H1 (cell line): ENCODE measurements around the gene NOS2. TPM values are rescaled to one million over a fixed set of nuclear protein-coding genes. Genes with fewer than 3 reads are reported as not detected.

ENCODE experiments used
- CTCF ChIA-PET: fragments of 300-600 bp; sonication (Branson Sonifier 250); formaldehyde crosslinking; loops from one replicate; lab custom pipeline; 2021; ENCODE audit not compliant: partially characterized antibody; lab: Charles Lee
- POLR2A ChIA-PET: fragments of 300-600 bp; sonication (Branson Sonifier 250); formaldehyde crosslinking; loops from one replicate; lab custom pipeline; 2021; ENCODE audit warnings: inconsistent platforms; ENCODE audit not compliant: partially characterized antibody; lab: Charles Lee
- DNase-seq, 2 experiments: peaks; one replicate each; pipeline versions ENCODE4 v3.0.0 to v3.0.0-alpha.2; 2010 to 2022; ENCODE audit warnings: low spot score in 2 of 2, low read depth in 1 of 2, mixed read lengths in 1 of 2
- FAIRE-seq: peaks from 2 replicates; lab custom pipeline; 2011; peaks lifted over from hg19 to GRCh38; lab: Jason Lieb, UNC
- H2AFZ ChIP-seq: 2 replicates; pipeline ENCODE4 v1.8.1; 2012; ENCODE audit warnings: low read length, inconsistent platforms
- H2AK5ac ChIP-seq: 2 replicates; pipeline ENCODE4 v1.6.1; 2013; ENCODE audit warnings: low read depth, low read length
- H2BK120ac ChIP-seq: replicated peaks from 2 replicates; pipeline ENCODE3; 2013; ENCODE audit warnings: low read depth, low read length, inconsistent platforms
- H2BK12ac ChIP-seq: 2 replicates; pipeline ENCODE4 v1.6.1; 2013; ENCODE audit warnings: low read depth, low read length
- H2BK15ac ChIP-seq: 2 replicates; pipeline ENCODE4 v1.6.1; 2013; ENCODE audit warnings: low read length
- H2BK20ac ChIP-seq: 2 replicates; pipeline ENCODE4 v1.6.1; 2013; ENCODE audit warnings: low read length
- H2BK5ac ChIP-seq: 2 replicates; pipeline ENCODE4 v1.6.1; 2013; ENCODE audit warnings: low read depth, low read length
- H3K14ac ChIP-seq: 2 replicates; pipeline ENCODE4 v1.6.1; 2013; ENCODE audit warnings: inconsistent platforms; ENCODE audit not compliant: insufficient read length
- H3K18ac ChIP-seq: 2 replicates; pipeline ENCODE4 v1.6.1; 2013; ENCODE audit warnings: low read length; ENCODE audit errors: extremely low read depth
- H3K23ac ChIP-seq: 2 replicates; pipeline ENCODE4 v1.6.1; 2013; ENCODE audit warnings: inconsistent platforms; ENCODE audit not compliant: insufficient read length
- H3K23me2 ChIP-seq: 2 replicates; pipeline ENCODE4 v1.6.1; 2013; ENCODE audit warnings: low read depth, low read length
- H3K27ac ChIP-seq: 2 replicates; pipeline ENCODE4 v1.6.1; 2011; ENCODE audit warnings: low read depth, low read length, inconsistent platforms
- H3K27me3 ChIP-seq, 4 experiments: replicated peaks in 1 of 4; 1 replicate in 1 of 4; 2 replicates in 3 of 4; pipeline versions ENCODE4 v1.6.1 to v1.8.1; 2011 to 2013; ENCODE audit warnings: low read length in 3 of 4, mild to moderate bottlenecking in 3 of 4, inconsistent platforms in 2 of 4, mixed read lengths in 2 of 4, moderate library complexity in 1 of 4; ENCODE audit not compliant: control insufficient read depth in 3 of 4, insufficient read depth in 3 of 4; ENCODE audit errors: extremely low read depth in 1 of 4
- H3K36me3 ChIP-seq, 4 experiments: 2 replicates each; pipeline versions ENCODE4 v1.6.1 to v1.8.1; 2011 to 2013; ENCODE audit warnings: mild to moderate bottlenecking in 4 of 4, low read length in 3 of 4, moderate library complexity in 2 of 4, control low read depth in 1 of 4, inconsistent platforms in 1 of 4; ENCODE audit not compliant: insufficient read depth in 4 of 4, control insufficient read depth in 2 of 4
- H3K4ac ChIP-seq: replicated peaks from 2 replicates; pipeline ENCODE3; 2013; ENCODE audit warnings: low read length, low read depth, mixed read lengths, inconsistent platforms; ENCODE audit not compliant: insufficient read length
- H3K4me1 ChIP-seq, 4 experiments: replicated peaks in 1 of 4; 1 replicate in 1 of 4; 2 replicates in 3 of 4; pipeline versions ENCODE4 v1.6.1 to v1.8.1; 2011 to 2013; ENCODE audit warnings: low read length in 3 of 4, inconsistent platforms in 2 of 4, mixed read lengths in 1 of 4; ENCODE audit not compliant: insufficient read depth in 4 of 4, control insufficient read depth in 3 of 4
- H3K4me2 ChIP-seq, 2 experiments: 2 replicates each; pipeline versions ENCODE4 v1.6.1 to v1.8.1; 2011 to 2013; ENCODE audit warnings: low read depth in 2 of 2, low read length in 2 of 2, control low read depth in 1 of 2, inconsistent platforms in 1 of 2, mild to moderate bottlenecking in 1 of 2; ENCODE audit not compliant: insufficient read depth in 1 of 2
- H3K4me3 ChIP-seq, 4 experiments: fragments of 200-600, 300-600 bp in 1 of 4; sonication (generic), shearing (Covaris generic), sonication (Bioruptor Twin) in 1 of 4; 2 replicates each; pipeline versions ENCODE4 v1.5.1 to v1.8.1; 2011 to 2016; ENCODE audit warnings: low read length in 4 of 4, low read depth in 3 of 4, control low read depth in 2 of 4, inconsistent platforms in 2 of 4, mild to moderate bottlenecking in 2 of 4, mixed read lengths in 1 of 4, moderate library complexity in 1 of 4; ENCODE audit not compliant: insufficient read depth in 2 of 4; ENCODE audit errors: extremely low read depth in 1 of 4
- H3K56ac ChIP-seq: replicated peaks from 2 replicates; pipeline ENCODE3; 2013; ENCODE audit warnings: low read depth, mild to moderate bottlenecking, mixed read lengths, low read length, inconsistent platforms; ENCODE audit not compliant: insufficient read length
- H3K79me1 ChIP-seq: 2 replicates; pipeline ENCODE4 v1.6.1; 2013; ENCODE audit warnings: low read depth, low read length, control low read depth
- H3K79me2 ChIP-seq, 2 experiments: 2 replicates each; pipeline versions ENCODE4 v1.6.1 to v1.8.1; 2012 to 2013; ENCODE audit warnings: low read length in 2 of 2, mild to moderate bottlenecking in 2 of 2, inconsistent platforms in 1 of 2; ENCODE audit not compliant: insufficient read depth in 2 of 2, control insufficient read depth in 1 of 2
- H3K9ac ChIP-seq, 4 experiments: replicated peaks in 1 of 4; 1 replicate in 1 of 4; 2 replicates in 3 of 4; pipeline versions ENCODE4 v1.6.1 to v1.8.1; 2011 to 2013; ENCODE audit warnings: low read depth in 3 of 4, low read length in 3 of 4, control low read depth in 2 of 4, mild to moderate bottlenecking in 2 of 4, moderate library complexity in 2 of 4, inconsistent platforms in 1 of 4; ENCODE audit errors: extremely low read depth in 1 of 4
- H3K9me3 ChIP-seq, 2 experiments: 2 replicates each; pipeline versions ENCODE4 v1.6.1 to v1.8.1; 2012 to 2013; ENCODE audit warnings: mild to moderate bottlenecking in 2 of 2, moderate library complexity in 2 of 2, control low read depth in 1 of 2, inconsistent platforms in 1 of 2, low read depth in 1 of 2, low read length in 1 of 2, mixed read lengths in 1 of 2; ENCODE audit not compliant: insufficient read depth in 2 of 2
- H4K20me1 ChIP-seq, 2 experiments: replicated peaks in 1 of 2; 2 replicates each; pipeline versions ENCODE3 to v1.8.1; 2011 to 2013; ENCODE audit warnings: inconsistent platforms in 2 of 2, low read length in 2 of 2, mild to moderate bottlenecking in 1 of 2; ENCODE audit not compliant: insufficient read depth in 2 of 2, control insufficient read depth in 1 of 2
- H4K5ac ChIP-seq: 2 replicates; pipeline ENCODE4 v1.6.1; 2013; ENCODE audit warnings: low read length, low read depth, mixed read lengths, inconsistent platforms; ENCODE audit not compliant: insufficient read length
- H4K8ac ChIP-seq: 2 replicates; pipeline ENCODE4 v1.8.0; 2013; ENCODE audit warnings: mild to moderate bottlenecking, moderate library complexity, low read length, inconsistent platforms; ENCODE audit not compliant: insufficient read depth; ENCODE audit errors: extremely low read depth
- H4K91ac ChIP-seq: replicated peaks from 2 replicates; pipeline ENCODE3; 2013; ENCODE audit warnings: low read length, mixed read lengths, inconsistent platforms; ENCODE audit not compliant: insufficient read length
- POLR2A ChIP-seq, 2 experiments: IDR thresholded peaks; 1 replicate in 1 of 2; 2 replicates in 1 of 2; pipeline ENCODE4 v1.6.1; 2011; ENCODE audit warnings: low read depth in 2 of 2, low read length in 2 of 2, mild to moderate bottlenecking in 2 of 2; ENCODE audit errors: control extremely low read depth in 1 of 2
- TEAD4 ChIP-seq: IDR thresholded peaks from 2 replicates; pipeline ENCODE4 v1.6.1; 2012; ENCODE audit warnings: low read depth, low read length, inconsistent platforms, mixed read lengths
- WGBS, 2 experiments: shearing (Covaris generic) in 1 of 2; methylation state at CpG; one replicate each; pipeline versions ENCODE4 v1.1.6 to v1.1.7; 2013 to 2015; ENCODE audit warnings: low lambda C conversion rate in 2 of 2, mixed read lengths in 2 of 2, inconsistent platforms in 1 of 2, low coverage in 1 of 2, missing lambda C conversion rate in 1 of 2; ENCODE audit not compliant: insufficient replicate concordance in 2 of 2, insufficient coverage in 1 of 2, insufficient read length in 1 of 2; ENCODE audit errors: extremely low coverage in 1 of 2, missing lambda C conversion rate in 1 of 2; 5-methylcytosine and 5-hydroxymethylcytosine counted together
- polyA plus RNA-seq, 7 experiments: library from polyadenylated mRNA; depleted of rRNA in 3 of 7; stranded (reverse) in 5 of 7; unstranded in 2 of 7; fragments of >200 nt in 5 of 7; fragments of 200-250 nt in 2 of 7; gene quantifications; 1 replicate in 5 of 7; 2 replicates in 1 of 7; 4 replicates in 1 of 7; pipeline versions ENCODE4 v1.2.1 to v1.2.3, GENCODE V29; 2011 to 2013; ENCODE audit warnings: missing spikeins in 2 of 7, mixed read lengths in 2 of 7
- total RNA-seq: library from RNA; stranded (reverse); fragmentation: NEBNext Ultra II Directional; extraction: Animal tissue kit (Norgen Biotek cat#: 25700); gene quantifications from 2 replicates; pipeline ENCODE4 v1.2.1, GENCODE V29; 2021
- TF ChIP-seq, protein P1 (sequence below): IDR thresholded peaks from 2 replicates; pipeline ENCODE4 v1.6.1; 2011; ENCODE audit warnings: low read length, improper control_type of control experiment

Gene NOS2
- total and polyA plus RNA-seq, 2 of the 8 experiments (the other 6 are each of a cell fraction or from before 2014, with no cell fraction given) = 1.0 to 1.9 TPM

DNA sequence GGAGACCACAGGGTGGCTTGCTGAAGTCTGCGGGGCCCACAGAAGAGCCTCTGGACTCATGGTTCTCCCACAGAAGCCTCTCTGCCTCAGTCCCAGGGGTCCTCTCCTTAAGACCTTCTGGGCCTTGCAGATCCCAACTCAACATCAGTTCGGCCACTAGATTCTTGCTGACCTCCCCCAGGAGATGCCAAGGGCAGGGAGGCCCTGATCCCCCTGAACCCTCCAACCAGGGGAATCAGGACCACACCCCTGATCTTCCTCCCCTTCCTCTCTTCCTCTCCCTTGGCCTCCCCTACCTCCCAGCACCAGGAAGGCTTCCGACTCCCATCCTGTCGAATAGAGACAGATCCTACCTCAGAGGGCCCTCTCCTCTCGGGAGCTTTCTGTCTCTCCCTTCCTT lies 53.4 kb downstream of the NOS2 start:
- no peak overlapping the region for H4K5ac ChIP-seq
- no peak overlapping the region for H3K4ac ChIP-seq
- no peak overlapping the region for H3K27ac ChIP-seq
- H2BK12ac ChIP-seq = no peak overlapping the region
- ChIA-PET POLR2A (no interaction called here), CTCF (interaction anchor here (0.6 to 1.2 kb wide), 6 partner anchors 10 to 92 kb away, joined by 3 to 4 read pairs (median 3); no protein-coding TSS in a partner anchor)
- no peak overlapping the region for H4K91ac ChIP-seq
- no peak overlapping the region for H2BK5ac ChIP-seq
- no peak overlapping the region for H3K9ac ChIP-seq
- WGBS, 2 experiments = 98% methylated on average over 5 of the region's 5 CpGs; no CpG with 5 or more reads in 1 of the 2 experiments
- H3K14ac ChIP-seq = no peak overlapping the region
- H3K56ac ChIP-seq = no peak overlapping the region
- H3K23me2 ChIP-seq = no peaks in the 10 kb centered on the region
- no peak overlapping the region for H3K18ac ChIP-seq
- no peak overlapping the region for H3K4me2 ChIP-seq
- H3K36me3 ChIP-seq = no peaks in the 10 kb centered on the region
- H2AK5ac ChIP-seq = no peak overlapping the region
- FAIRE-seq = no peak
- no peak overlapping the region for H4K8ac ChIP-seq
- no peak for DNase-seq
- H3K23ac ChIP-seq = no peak overlapping the region
- no peaks in the 10 kb centered on the region; a peak in 1 of 7 replicates for H3K27me3 ChIP-seq
- H3K79me2 ChIP-seq = no peaks in the 10 kb centered on the region
- H3K4me3 ChIP-seq = no peak overlapping the region
- no peak overlapping the region for H2AFZ ChIP-seq
- no peaks in the 10 kb centered on the region for H3K9me3 ChIP-seq
- no peaks in the 10 kb centered on the region for H3K79me1 ChIP-seq
- H2BK15ac ChIP-seq = no peak overlapping the region
- no peak overlapping the region for H2BK20ac ChIP-seq
- 0 out of 7 replicates have a peak, but pooled peaks cover 0 to 2% (median 0%) of the 10 kb centered on the region in 4 experiments for H3K4me1 ChIP-seq
- H4K20me1 ChIP-seq = no peaks in the 10 kb centered on the region
- H2BK120ac ChIP-seq = no peak overlapping the region
- TF ChIP-seq, protein P1, sequence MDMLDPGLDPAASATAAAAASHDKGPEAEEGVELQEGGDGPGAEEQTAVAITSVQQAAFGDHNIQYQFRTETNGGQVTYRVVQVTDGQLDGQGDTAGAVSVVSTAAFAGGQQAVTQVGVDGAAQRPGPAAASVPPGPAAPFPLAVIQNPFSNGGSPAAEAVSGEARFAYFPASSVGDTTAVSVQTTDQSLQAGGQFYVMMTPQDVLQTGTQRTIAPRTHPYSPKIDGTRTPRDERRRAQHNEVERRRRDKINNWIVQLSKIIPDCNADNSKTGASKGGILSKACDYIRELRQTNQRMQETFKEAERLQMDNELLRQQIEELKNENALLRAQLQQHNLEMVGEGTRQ = no peak
- TF ChIP-seq TEAD4 = no peak
- TF ChIP-seq POLR2A (IDR thresholded peaks at IDR 0.05; ENCODE audit: control extremely low read depth in 1 of 2, low read depth in 2 of 2, low read length in 2 of 2) = no peak
